Right lung (tissue), 5 donors: ENCODE measurements around the gene LBX2. TPM values are rescaled to one million over a fixed set of nuclear protein-coding genes. Genes with fewer than 3 reads are reported as not detected.
A peak's percentile ranks its signal among the peaks of the same experiment; 100 is the strongest.

Experiments
- DNase-seq, 2 donors: peaks; one replicate each; pipeline ENCODE4 v3.0.0-alpha.2; 2013
- polyA plus RNA-seq, 5 donors: library from polyadenylated mRNA; unstranded; fragments of 120-200 nt; gene quantifications; one replicate each; pipeline versions ENCODE4 v1.2.1 to v1.2.3, GENCODE V29; 2013; ENCODE audit warnings: inconsistent platforms in 1 of 5, low replicate concordance in 1 of 5; ENCODE audit not compliant: insufficient read length in 5 of 5, insufficient read depth in 1 of 5

LBX2 gene
- polyA plus RNA-seq, 5 donors: 0.22 to 0.94 (median 0.49) TPM

DNA sequence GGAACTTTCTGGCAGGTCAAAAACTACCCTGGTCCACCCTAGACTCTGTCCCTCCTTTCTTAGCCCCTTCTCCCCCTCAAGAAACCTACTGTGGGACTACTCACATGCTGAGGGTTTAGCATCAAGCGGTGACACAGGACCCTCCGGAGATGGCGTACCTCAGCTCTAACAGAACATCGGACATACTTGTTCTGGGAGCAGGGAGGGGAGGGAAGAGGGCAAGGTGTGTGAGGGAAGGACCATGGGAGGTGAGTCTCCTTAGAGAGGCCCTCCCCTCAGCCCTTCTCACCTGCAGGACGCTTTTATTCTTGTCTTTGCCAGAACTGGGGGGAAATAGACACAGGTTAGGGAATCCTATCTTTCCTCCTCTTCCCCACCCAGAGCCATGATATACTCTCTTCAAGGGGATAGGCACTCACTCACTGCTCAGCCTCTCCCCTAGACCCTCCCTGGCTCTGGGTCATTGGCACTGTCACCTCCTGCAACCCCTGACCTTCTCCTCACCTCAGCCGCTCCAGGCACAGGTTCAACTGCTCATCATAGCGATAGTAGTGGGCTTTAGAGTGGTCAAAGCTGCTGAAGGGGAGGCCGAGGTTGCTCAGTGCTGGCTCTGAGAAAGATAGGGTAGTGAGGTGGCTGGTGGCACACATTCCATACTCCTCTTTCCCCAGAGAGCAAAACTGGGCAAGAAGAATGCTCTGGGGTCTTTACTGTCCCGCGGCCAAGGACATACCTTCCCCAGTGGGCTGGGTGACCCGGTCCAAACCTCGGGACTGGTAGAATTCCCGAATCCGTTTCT, 6.2 kb upstream of the LBX2 start:
- no peak for DNase-seq

DNA sequence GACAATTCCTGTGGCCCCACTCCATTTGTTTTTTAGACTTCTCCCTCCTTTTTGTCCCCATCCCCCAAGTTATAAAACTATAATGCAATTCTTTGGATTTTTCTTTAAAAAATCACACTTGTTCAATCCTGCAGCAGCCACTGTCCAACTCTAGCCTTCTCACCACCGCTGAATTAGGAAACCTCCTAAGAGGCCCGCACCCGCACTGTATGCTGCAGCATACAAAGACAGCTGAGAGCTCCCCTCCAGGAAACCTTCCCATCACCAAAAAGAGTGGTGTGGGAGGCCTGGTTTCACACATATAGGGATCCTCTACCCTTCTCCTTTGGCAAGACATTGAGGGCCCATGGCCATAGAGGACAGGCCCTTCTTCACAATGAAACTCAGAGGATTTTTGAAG, 5.2 kb upstream of the LBX2 start:
- DNase-seq: no peak

DNA sequence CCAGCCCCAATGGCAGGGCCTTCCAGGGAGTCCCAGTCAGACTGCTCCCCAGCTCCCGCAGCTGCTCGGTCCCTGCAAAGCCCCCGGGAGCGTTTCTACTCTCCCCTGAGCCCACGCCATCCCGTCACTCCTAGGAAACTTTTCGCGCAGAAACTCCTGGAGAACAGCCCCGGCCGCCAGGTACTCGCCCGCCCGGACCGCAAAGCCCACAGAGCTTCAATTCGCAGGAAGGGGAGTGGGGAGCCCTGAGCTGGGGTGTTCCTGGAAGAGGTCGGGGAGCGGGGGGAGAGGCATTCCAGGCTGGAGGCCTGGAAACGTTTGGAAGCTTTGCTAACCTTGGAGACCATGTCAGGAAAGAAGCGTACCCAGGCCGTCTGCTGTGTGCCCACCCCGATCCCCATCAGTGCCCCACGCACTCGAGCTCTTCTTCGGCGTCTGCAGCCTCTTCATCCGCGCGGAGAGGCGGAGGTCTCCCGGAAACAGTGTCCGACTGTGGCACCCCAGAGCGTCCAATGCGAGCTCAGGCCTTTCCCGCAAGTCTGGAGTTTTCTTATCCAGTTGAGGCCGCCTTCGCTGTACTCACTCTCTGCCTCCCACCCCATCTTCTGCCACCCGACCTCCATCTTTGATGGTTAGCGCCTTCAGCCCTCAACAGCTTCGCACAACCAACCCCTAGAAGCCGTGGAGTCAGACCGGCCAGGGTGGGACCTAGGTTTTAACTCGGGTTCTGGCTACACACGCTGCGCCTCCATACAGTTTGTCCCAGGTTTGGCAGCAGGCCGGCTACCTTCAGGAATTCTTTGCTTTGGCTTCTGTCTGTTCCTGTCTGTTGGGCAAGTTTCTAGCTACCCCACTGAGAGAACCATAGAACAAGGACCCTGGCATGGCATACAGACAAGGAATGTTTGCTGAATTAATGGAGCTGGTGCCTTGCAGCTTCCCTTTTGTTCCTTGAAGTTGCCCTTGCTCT, 4.4 kb upstream of the LBX2 start:
- no peak for DNase-seq

DNA sequence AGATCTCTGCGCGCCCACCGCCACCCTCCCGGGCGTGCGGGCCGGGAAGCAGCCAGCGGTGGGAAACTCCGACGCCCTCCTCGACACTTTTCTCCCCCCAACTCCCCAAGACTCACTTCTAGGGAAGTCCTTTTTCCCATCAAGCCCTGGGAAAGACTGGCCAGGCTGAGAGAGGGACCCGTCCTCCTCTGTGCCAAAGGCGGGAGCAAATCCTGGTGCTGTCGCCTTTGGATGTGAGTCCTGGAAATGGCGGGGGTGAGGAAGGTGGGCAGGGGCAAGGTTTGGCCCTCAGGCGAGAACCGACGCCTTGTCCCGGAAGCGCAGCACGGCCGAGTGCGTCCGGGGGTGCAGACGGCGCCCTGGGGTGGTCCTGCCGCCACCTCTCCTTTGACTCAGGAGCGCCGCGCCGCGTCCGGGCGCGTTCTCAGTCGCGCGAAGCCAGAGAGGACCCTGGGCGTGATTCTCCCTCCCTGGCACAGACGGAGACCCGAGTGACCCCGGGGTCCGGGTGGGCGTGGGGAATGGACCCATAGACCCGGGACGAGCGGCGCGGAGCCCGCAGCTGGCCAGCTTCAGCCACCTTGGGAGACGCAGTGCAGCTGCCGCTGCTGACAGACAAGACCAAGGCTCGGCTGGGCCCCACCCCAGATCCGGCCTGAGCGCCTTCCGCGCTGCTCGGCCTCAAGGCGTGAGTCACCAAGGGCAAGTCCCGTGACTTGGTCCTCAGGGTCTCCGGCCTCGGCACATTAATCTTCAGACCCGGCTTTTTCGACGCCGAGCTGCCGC, 3.5 kb upstream of the LBX2 start:
- DNase-seq: peak; percentile 48 to 58

DNA sequence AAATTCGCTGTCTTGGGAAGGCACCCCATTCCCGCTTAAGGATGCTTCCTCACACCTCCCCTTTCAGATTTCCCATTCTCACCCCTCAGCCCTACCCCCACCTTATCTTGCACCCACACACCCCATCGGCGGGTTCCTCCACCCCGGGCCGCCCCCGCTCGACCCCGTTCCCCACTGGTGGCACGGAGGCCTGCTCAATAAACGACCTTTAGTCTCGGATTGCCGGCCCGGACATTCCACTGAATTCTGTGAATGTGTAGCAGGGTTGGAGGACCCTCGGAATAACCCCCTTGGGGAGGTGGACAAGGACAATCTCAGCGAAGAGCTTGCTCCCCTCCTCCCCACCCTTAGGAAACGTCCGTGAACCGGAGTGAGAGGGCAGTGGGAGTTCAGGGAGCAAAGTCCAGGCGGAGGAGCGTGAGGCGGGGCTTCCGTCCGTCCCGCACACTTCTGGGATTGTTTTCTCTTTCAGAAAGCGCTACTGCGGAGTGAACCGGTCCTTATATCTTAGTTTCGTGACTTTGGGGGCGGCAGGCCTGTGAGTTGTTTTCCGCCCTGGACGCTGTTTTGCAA, 2.8 kb upstream of the LBX2 start:
- no peak for DNase-seq

DNA sequence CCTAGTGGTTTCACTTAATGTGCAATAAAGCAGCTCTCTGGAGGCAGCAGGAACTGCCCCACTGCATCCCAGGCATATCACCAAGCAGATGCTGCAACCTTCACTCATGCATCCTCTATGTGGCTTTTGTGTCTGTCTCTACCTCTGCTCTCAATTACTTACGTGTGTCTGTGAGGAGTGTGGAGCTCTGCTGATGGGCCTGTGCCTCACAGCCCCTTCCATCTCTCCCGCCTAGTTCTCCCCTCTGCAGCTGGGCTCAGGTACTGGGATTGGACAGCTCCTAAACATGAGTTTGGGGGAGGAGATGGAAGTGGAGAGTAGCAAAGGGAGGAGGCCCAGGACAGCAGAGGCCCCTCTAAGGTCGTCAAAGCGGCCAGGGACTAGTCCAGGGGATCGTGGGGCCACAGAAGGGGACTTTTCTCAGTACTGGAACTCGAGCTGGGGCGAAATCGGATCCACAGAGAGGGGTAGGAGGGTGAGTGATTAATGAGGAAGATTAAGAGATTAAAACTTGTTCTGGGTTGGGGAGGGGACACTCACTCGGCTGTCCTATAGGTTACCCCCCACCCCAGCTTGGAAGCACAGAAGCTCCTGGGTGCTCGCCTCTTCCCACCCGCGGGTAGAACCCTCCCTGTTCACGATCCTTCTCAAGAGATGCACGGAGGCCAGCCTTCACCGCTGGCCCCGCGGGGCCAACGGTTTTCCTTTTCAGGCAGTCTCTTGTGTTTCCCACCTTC, 2.1 kb upstream of the LBX2 start:
- no peak for DNase-seq

DNA sequence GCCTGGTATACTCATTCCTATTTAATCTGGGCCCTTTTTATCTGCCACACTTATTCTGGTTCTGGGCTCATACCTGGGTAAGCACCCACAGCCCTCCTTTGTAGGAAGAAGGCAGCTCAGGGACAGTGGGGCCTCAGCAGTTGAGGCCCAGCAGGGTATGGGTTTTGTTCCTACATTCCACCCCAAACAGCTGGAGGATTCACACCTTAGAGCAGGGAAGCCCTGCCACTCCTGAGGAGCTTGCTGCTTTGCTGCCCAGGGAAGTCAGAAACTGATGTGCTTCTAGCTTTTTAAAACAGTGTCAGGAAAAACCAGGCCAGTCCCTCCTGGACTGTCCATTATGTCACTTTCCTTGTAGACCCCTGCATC, 1.2 kb upstream of the LBX2 start:
- no peak for DNase-seq

DNA sequence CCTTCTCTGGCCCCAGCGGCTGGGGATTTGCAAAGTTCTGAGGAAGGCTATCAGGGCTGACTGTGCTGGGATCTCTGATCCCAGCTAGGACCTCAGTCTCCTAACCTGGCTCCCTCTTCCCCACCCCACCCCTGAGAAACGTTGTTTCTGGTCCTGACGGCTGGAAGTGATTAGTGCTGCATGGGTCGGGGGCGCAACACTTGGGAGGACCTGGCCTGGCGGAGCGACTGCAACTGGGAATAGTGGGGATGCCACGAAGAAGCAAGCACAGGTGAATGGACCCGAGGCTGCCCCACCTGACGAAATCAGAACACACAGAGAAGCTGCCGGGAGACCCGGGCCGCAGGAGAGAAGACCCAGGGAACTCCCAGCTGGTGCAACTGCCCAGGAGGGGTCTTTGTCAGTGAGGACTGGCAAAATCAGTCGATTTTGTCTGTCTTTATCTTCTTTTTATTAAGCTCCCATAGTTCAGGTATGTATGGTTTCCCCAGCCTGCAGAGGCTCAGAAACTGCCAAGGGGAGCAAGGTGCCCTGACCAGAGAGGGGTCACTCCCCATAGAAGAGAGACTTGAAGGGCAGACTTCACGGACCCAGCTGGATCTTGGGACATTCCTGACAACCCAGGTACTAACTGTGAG, 656 bp upstream of the LBX2 start:
- no peak for DNase-seq

DNA sequence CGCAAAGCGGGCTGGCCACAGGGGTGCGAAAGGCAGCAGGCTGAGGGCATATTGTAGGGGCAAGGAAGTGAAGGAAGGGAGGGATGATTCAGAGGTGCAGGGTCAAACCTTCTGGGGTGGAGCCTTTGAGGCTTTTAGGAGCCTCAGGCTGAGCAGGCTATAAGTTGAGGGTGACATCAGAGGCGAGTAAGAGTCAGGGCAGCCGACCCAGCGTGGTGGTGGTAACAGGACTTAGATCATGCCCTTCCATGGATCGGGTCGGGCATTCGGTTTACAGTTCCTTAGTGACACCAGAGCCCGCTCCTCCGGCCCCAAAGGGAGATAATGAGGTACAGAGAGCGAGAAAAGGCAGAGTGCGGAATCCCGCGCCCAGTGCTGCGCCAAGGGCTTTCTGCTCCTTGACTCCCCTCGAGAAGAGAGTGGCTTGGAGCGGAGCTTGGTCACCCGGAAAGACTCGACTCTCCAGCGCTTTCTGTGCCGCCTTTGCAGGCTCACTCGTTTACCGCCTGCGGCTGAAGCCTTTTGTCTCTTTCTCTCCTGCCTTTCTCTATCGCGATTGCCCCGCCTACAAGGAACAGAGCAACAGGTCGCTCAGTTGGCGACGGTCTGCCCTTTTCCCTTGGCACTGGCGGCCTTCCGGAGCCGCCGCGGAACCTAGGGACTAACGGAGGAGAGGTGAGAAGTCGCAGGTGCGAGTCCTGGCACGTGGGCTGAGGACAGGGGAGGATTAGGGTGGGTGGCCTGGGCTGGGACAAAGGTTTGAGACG, 720 bp downstream of the LBX2 start:
- DNase-seq: no peak

DNA sequence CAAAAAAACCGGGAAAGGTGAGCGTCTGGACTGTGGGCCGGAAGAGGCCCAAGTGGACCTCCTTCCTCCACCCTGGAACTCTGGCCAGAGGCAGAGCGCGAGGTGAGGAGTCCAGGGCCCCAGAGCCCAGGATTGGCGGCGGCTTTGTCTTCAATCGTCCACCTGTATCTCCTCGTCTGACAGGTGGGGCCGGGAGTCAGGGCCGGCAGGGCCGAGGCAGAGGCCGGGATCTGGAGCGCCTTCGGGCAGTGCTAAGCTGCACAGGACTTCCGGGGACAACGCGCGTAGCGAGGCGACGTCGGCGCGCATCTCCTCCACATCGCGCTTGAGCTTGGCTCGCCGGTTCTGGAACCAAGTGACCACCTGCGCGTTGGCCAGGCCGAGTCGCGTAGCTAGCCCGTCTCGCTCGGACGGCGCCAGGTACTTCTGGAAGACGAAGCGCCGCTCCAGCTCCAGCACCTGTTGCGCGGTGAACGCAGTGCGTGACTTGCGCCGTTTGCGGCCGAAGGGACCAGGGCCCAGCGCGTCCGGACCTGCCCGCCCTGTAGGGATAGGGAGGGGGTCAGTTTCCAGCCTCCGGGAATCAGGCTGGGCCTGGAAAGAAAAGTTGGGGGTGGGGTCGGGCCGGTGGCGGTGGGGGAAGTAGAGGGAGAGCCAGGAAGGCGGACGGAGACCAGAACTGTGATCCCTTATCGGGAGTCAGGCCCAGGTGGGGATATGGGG, 1.5 kb downstream of the LBX2 start:
- DNase-seq: no peak

DNA sequence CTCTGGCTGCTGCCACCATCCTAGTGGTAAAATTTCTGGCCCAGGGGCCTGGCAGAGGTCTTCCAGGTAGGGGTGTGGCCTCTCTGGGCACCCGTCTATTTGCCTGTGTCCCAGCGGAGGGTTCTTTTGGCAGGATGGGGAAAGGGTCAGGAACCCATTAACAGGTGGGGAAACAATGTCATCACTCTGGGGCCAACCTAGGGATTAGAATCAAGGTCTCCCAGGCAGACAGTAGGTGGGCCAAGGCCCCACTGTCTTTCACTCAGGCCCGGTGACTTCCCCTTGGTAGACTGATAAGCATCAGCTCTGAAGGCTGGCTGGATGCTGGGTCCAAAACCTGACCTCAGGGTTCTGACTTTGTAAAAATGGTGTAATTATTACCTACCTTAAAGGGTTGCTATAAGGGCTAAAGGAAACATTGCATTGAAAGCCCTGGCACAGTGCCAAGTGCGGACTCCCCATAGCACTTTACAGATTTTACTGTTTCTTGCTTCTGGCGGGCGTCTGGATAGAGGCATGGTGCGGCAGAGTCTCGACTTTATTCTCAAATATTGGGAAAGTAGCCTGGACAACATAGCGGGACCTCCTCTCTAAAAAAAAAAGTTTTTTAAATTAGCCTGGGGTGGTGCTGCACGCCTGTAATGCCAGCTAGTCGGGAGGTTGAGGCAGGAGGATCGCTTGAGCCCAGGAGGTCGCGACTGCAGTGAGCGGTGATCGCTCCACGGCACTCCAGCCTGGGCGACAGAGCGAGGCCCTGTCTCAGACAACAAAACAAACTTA, 2.2 kb downstream of the LBX2 start:
- no peak for DNase-seq

DNA sequence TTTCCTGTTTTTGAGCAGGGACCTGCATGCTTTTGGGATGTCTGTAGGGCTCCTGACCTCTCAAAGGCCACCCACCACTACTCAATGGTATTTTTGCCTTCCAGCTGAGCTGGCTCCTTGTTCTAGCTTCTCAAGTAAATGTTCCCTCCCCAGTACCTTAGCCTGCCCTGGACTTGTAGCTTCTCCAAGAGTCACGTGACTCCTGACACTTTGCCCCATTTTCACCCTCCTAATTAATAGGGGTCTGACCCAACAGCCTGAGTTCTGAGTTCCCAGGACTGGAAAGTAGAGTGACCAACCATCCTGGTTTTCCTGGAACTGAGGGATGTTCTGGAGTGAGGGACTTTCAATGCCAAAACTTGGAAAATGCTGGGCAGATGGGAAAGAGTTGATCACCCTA, 4.0 kb downstream of the LBX2 start:
- no peak for DNase-seq

DNA sequence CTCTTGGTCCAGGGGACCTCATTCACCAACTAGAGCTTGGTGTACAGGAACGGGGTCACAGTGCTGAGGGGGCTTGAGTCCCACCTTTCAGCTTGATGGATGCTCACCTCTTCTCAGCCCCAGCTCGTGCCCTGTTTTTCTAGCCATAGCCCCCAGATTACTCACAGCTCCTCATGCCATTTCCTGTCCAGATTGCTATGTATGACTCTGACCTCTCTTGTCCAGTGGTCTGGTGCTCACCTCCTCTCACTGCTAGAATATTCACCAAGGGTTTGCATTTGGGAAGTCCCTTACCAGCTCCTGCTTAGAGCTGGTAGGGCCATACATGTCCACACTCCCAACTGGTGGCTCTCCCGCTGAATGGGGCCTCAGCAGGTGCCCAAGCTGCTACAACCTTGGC, 5.9 kb downstream of the LBX2 start:
- no peak for DNase-seq

DNA sequence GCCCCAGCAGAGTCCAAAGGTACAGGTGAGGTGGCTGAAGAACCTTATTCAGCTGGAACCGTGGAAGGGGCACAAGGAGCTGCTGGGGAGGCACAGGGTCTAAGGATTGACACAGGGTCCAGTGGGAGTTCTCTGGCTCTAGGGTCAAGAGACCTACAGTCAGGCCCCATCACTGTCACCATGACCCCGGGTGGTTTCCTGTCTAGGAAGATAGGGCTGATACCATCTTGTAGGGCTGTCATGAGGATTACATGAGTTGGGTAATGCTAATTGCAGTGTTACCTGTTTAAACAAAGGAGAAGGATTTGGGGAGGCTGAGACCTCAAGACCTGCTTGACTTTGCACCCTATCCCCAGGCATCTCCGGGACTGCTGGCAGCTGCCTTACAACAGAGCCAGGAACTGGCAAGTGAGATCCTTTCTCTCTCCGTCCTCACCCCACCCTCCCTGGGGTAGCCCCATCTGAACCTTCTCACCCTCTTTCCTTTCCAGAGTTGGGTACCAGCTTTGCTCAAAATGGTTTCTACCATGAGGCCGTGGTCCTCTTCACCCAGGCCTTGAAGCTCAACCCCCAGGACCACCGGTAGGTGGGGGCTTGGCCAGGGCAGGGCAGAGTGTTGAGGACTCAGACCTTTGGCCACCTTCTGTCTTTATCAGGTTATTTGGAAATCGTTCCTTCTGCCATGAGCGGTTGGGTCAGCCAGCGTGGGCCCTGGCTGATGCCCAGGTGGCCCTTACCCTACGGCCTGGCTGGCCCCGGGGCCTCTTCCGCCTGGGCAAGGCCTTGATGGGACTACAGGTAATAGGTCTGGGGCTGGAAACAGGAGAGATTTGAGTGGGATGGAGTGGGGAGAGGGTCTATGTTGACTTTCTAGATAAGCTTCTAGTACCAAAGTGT, 7.5 kb downstream of the LBX2 start:
- DNase-seq: no peak

DNA sequence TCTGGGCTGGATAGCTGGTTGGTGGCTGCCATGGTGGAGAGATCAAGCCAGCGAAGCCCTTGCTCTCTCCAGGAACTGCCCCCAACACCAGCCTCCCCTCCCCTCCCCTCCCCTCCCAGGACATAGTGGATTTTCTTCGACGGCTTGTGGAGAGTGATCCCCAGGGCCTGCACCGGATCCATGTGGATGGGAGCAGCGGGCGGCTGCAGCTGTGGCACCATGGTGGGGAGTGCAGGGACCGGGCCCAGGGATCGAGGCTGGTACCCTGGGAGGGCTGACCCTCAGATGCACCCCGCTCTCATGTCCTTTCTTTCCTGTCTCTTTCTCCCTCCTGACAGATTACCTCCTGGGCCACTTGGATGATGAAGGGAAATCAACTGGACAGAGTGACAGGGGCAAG, 9.5 kb downstream of the LBX2 start:
- DNase-seq: no peak

DNA sequence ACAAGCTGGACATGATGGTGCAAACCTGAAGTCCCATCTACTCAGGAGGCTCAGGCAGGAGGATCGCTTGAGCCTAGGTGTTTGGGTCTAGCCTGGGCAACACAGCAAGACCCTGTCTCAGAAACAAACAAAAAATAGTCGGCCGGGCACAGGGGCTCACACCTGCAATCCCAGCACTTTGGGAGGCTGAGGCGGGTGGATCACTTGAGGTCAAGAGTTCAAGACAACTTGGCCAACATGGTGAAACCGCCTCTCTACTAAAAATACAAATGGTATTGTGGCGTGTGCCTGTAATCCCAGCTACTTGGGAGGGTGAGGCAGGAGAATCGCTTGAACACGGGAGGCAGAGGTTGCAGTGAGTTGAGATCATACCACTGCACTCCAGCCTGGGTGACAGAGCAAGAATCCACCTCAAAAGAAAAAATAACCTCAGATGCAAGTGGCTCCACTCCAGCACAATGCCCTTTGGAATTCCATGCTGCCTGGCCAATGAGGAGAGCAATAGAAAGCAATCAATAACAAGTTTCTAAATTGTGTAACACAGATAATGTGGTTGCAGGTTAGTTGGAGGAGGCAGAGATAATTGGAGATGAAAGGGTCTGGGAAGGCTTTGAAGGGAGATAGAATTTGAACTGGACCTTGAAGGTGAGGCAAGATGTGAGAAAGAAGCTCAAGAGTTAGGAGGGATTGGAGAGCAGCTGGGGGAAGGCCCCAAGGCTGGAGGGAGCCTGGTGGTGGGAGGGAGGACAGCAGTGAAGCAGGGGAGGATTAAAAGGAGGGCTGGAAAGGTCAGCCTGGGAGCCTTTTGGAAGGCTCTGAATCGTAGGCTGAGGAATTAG, 10.5 kb downstream of the LBX2 start:
- DNase-seq: no peak
